ENCODE measurements around the gene DMRT3. TPM values are rescaled to one million over a fixed set of nuclear protein-coding genes. Genes with fewer than 3 reads are reported as not detected.

Gene DMRT3
- total and polyA plus RNA-seq, 2 donors from 2014 or later = not detected

DNA sequence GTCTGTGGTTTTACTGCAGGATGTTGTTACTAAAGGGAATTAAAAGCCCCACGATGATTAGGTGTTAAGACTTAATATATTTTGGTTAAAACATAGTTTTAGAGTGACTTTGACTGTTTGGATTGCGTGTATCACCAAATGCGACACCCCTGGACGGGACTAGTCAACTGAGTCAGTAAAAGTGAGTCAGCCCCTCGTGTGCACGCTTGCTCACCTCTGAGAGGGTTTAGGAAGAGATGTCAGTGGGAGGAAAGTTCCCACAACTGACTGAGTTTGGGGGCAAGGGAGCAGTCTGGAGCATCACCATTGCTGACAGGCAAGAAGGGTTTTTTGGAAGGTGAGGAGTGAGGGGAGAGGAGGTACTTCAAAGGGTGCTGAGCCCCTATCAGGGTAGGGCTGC is 14.4 kb upstream of the DMRT3 start:
- intact Hi-C loops (cut with DNase I) = no loop called here
- Histone ChIP-seq H3K9me3 (ENCODE audit: control insufficient read depth in 2 of 3, insufficient read depth in 1 of 3, low read length in 3 of 3) (no peaks in the 10 kb centered on the region), H3K27ac (ENCODE audit: low read depth in 2 of 2, low read length in 2 of 2) (no peak overlapping the region), H3K36me3 (ENCODE audit: control insufficient read depth in 2 of 3, insufficient read depth in 3 of 3, low read length in 3 of 3) (no peaks in the 10 kb centered on the region), H3K4me1 (ENCODE audit: control insufficient read depth in 2 of 3, insufficient read depth in 2 of 3, low read depth in 1 of 3, low read length in 3 of 3) (no peaks in the 10 kb centered on the region), H3K27me3 (ENCODE audit: control insufficient read depth, insufficient read depth, low read length) (peaks cover 34% of the 10 kb centered on the region), H3K4me3 (ENCODE audit: low read length in 3 of 3) (no peak overlapping the region), H3K9ac (ENCODE audit: low read length in 3 of 3) (no peak overlapping the region)
- TF ChIP-seq, protein P1, sequence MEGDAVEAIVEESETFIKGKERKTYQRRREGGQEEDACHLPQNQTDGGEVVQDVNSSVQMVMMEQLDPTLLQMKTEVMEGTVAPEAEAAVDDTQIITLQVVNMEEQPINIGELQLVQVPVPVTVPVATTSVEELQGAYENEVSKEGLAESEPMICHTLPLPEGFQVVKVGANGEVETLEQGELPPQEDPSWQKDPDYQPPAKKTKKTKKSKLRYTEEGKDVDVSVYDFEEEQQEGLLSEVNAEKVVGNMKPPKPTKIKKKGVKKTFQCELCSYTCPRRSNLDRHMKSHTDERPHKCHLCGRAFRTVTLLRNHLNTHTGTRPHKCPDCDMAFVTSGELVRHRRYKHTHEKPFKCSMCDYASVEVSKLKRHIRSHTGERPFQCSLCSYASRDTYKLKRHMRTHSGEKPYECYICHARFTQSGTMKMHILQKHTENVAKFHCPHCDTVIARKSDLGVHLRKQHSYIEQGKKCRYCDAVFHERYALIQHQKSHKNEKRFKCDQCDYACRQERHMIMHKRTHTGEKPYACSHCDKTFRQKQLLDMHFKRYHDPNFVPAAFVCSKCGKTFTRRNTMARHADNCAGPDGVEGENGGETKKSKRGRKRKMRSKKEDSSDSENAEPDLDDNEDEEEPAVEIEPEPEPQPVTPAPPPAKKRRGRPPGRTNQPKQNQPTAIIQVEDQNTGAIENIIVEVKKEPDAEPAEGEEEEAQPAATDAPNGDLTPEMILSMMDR (IDR thresholded peaks at IDR 0.05; ENCODE audit: borderline replicate concordance, extremely low read depth, insufficient read depth) = no peak
- DNase-seq = no peak
- no peak for FAIRE-seq

GRCh38 chr9:965497-965896 is 11.0 kb upstream of the DMRT3 start:
- Histone ChIP-seq H3K9me3 (ENCODE audit: control insufficient read depth in 2 of 3, insufficient read depth in 1 of 3, low read length in 3 of 3) (no peaks in the 10 kb centered on the region), H3K9ac (ENCODE audit: low read length in 3 of 3) (no peak overlapping the region), H3K27me3 (ENCODE audit: control insufficient read depth, insufficient read depth, low read length) (peaks cover 58% of the 10 kb centered on the region), H3K4me1 (ENCODE audit: control insufficient read depth in 2 of 3, insufficient read depth in 2 of 3, low read depth in 1 of 3, low read length in 3 of 3) (peaks cover 0 to 3% (median 0%) of the 10 kb centered on the region in 3 donors), H3K27ac (ENCODE audit: low read depth in 2 of 2, low read length in 2 of 2) (no peak overlapping the region), H3K36me3 (ENCODE audit: control insufficient read depth in 2 of 3, insufficient read depth in 3 of 3, low read length in 3 of 3) (no peaks in the 10 kb centered on the region), H3K4me3 (ENCODE audit: low read length in 3 of 3) (no peak overlapping the region)
- DNase-seq (peak in 1 of 5 donors; percentile 34), FAIRE-seq (no peak)
- intact Hi-C loops (cut with DNase I) = no loop called here
- TF ChIP-seq, protein P1 (IDR thresholded peaks at IDR 0.05; ENCODE audit: borderline replicate concordance, extremely low read depth, insufficient read depth) = no peak

DNA sequence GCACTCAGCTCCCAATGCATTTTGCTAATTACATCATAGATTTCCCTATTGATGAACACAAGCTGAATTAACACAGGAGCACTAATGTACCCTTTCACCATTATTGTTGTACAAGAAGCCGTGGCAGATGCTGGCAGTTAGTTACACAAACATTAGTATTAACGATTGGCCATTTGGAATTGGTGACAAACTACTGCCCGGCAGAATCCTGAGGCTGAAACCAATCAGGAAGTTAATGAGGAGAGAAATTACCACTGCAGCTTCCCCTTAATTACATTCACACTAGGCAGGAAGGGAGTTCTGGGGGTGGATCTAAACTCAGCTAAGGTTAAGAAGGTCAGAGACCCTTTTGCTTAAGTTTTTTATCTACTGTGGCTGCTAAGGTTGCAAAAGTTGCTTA is 9.6 kb upstream of the DMRT3 start:
- H3K4me3 ChIP-seq (ENCODE audit: low read length in 3 of 3) = no peak overlapping the region
- H3K9me3 ChIP-seq (ENCODE audit: control insufficient read depth in 2 of 3, insufficient read depth in 1 of 3, low read length in 3 of 3) = no peaks in the 10 kb centered on the region
- intact Hi-C loops (cut with DNase I) = no loop called here
- no peak overlapping the region for H3K9ac ChIP-seq (ENCODE audit: low read length in 3 of 3)
- peaks cover 56% of the 10 kb centered on the region for H3K27me3 ChIP-seq (ENCODE audit: control insufficient read depth, insufficient read depth, low read length)
- DNase-seq (peak in 1 of 5 donors; percentile 53), FAIRE-seq (no peak)
- no peak overlapping the region for H3K27ac ChIP-seq (ENCODE audit: low read depth in 2 of 2, low read length in 2 of 2)
- peaks cover 0 to 3% (median 0%) of the 10 kb centered on the region in 3 donors for H3K4me1 ChIP-seq (ENCODE audit: control insufficient read depth in 2 of 3, insufficient read depth in 2 of 3, low read depth in 1 of 3, low read length in 3 of 3)
- no peaks in the 10 kb centered on the region for H3K36me3 ChIP-seq (ENCODE audit: control insufficient read depth in 2 of 3, insufficient read depth in 3 of 3, low read length in 3 of 3)
- TF ChIP-seq, protein P1 (IDR thresholded peaks at IDR 0.05; ENCODE audit: borderline replicate concordance, extremely low read depth, insufficient read depth) = no peak

GRCh38 chr9:967436-967835 is 9.0 kb upstream of the DMRT3 start:
- DNase-seq (peak in 1 of 5 donors; percentile 42), FAIRE-seq (no peak)
- Histone ChIP-seq H3K4me3 (ENCODE audit: low read length in 3 of 3) (no peak overlapping the region), H3K4me1 (ENCODE audit: control insufficient read depth in 2 of 3, insufficient read depth in 2 of 3, low read depth in 1 of 3, low read length in 3 of 3) (peaks cover 0 to 3% (median 0%) of the 10 kb centered on the region in 3 donors), H3K27ac (ENCODE audit: low read depth in 2 of 2, low read length in 2 of 2) (no peak overlapping the region), H3K36me3 (ENCODE audit: control insufficient read depth in 2 of 3, insufficient read depth in 3 of 3, low read length in 3 of 3) (no peaks in the 10 kb centered on the region), H3K27me3 (ENCODE audit: control insufficient read depth, insufficient read depth, low read length) (peaks cover 58% of the 10 kb centered on the region), H3K9me3 (ENCODE audit: control insufficient read depth in 2 of 3, insufficient read depth in 1 of 3, low read length in 3 of 3) (no peaks in the 10 kb centered on the region), H3K9ac (ENCODE audit: low read length in 3 of 3) (no peak overlapping the region)
- intact Hi-C loops (cut with DNase I) = no loop called here
- TF ChIP-seq, protein P1 (IDR thresholded peaks at IDR 0.05; ENCODE audit: borderline replicate concordance, extremely low read depth, insufficient read depth) = no peak

All from kidney (tissue), 14 donors.